Keratinocyte (primary cell): ENCODE data around the gene ARHGAP4. TPM values are rescaled to one million over a fixed set of nuclear protein-coding genes. Genes with fewer than 3 reads are reported as not detected.

ENCODE experiments used
- DNase-seq: peaks from one replicate; pipeline ENCODE4 v3.0.0-alpha.2; 2011; ENCODE audit warnings: low read depth, missing footprints, low spot score
- FAIRE-seq: peaks from 2 replicates; lab custom pipeline; 2011; peaks lifted over from hg19 to GRCh38; lab: Jason Lieb, UNC
- H2AFZ ChIP-seq: 2 replicates; pipeline ENCODE4 v1.6.0; 2012; ENCODE audit warnings: low read length, control low read depth, inconsistent platforms; ENCODE audit not compliant: control insufficient read depth
- H3K27ac ChIP-seq: 2 replicates; pipeline ENCODE4 v1.5.1; 2011; ENCODE audit warnings: low read length; ENCODE audit not compliant: control insufficient read depth, insufficient read depth
- H3K27me3 ChIP-seq: 3 replicates; pipeline ENCODE4 v1.6.0; 2011; ENCODE audit warnings: low read length; ENCODE audit not compliant: control insufficient read depth, insufficient read depth; ENCODE audit errors: extremely low read depth
- H3K36me3 ChIP-seq, 2 experiments: 2 replicates in 1 of 2; 3 replicates in 1 of 2; pipeline ENCODE4 v1.5.1; 2011; ENCODE audit warnings: low read length in 2 of 2, mild to moderate bottlenecking in 1 of 2; ENCODE audit not compliant: control insufficient read depth in 2 of 2, insufficient read depth in 2 of 2; ENCODE audit errors: extremely low read depth in 1 of 2
- H3K4me1 ChIP-seq: 3 replicates; pipeline ENCODE4 v1.5.1; 2011; ENCODE audit warnings: low read length; ENCODE audit not compliant: control insufficient read depth, insufficient read depth; ENCODE audit errors: extremely low read depth
- H3K4me2 ChIP-seq: 3 replicates; pipeline ENCODE4 v1.6.0; 2011; ENCODE audit warnings: low read depth, low read length; ENCODE audit not compliant: control insufficient read depth, insufficient read depth; ENCODE audit errors: extremely low read depth
- H3K4me3 ChIP-seq, 3 experiments: fragments of 200-600 bp in 1 of 3; sonication (generic) in 1 of 3; 2 replicates in 2 of 3; 3 replicates in 1 of 3; pipeline ENCODE4 v1.5.1; 2011 to 2016; ENCODE audit warnings: low read length in 3 of 3, mild to moderate bottlenecking in 3 of 3, control low read depth in 2 of 3, inconsistent platforms in 1 of 3, low read depth in 1 of 3, mixed read lengths in 1 of 3, mixed run types in 1 of 3, moderate library complexity in 1 of 3; ENCODE audit not compliant: control insufficient read depth in 2 of 3, insufficient read depth in 2 of 3; ENCODE audit errors: extremely low read depth in 1 of 3
- H3K79me2 ChIP-seq: 2 replicates; pipeline ENCODE4 v1.6.0; 2012; ENCODE audit warnings: low read length; ENCODE audit not compliant: control insufficient read depth, insufficient read depth
- H3K9ac ChIP-seq: 3 replicates; pipeline ENCODE4 v1.6.0; 2011; ENCODE audit warnings: low read length; ENCODE audit not compliant: control insufficient read depth, insufficient read depth; ENCODE audit errors: extremely low read depth
- H3K9me1 ChIP-seq: 3 replicates; pipeline ENCODE4 v1.6.0; 2011; ENCODE audit warnings: low read length; ENCODE audit not compliant: control insufficient read depth, insufficient read depth; ENCODE audit errors: extremely low read depth
- H3K9me3 ChIP-seq: 2 replicates; pipeline ENCODE4 v1.5.1; 2012; ENCODE audit warnings: low read depth, low read length; ENCODE audit not compliant: control insufficient read depth
- H4K20me1 ChIP-seq: 3 replicates; pipeline ENCODE4 v1.6.0; 2011; ENCODE audit warnings: low read length; ENCODE audit not compliant: control insufficient read depth, insufficient read depth; ENCODE audit errors: extremely low read depth
- EZH2 ChIP-seq: IDR thresholded peaks from one replicate; pipeline ENCODE4 v1.6.1; 2012; ENCODE audit warnings: inconsistent platforms, mild to moderate bottlenecking, low read length, moderate library complexity
- dilution Hi-C: fragments of 300-500 bp; cut with MboI; formaldehyde crosslinking; loops from one replicate; pipeline ENCODE4 v1.7.0; 2020; ENCODE audit warnings: low sequenced_read_pairs; ENCODE audit not compliant: extremely low pct_ligation_motif_present
- polyA plus RNA-seq, 5 experiments: library from polyadenylated mRNA; depleted of rRNA in 3 of 5; stranded (reverse) in 3 of 5; stranded (forward) in 1 of 5; unstranded in 1 of 5; fragments of >200 nt; gene quantifications; 1 replicate in 1 of 5; 2 replicates in 3 of 5; 3 replicates in 1 of 5; pipeline versions ENCODE4 v1.2.1 to v1.2.3, GENCODE V29; 2011 to 2012; ENCODE audit warnings: missing spikeins in 2 of 5, low read depth in 1 of 5, low replicate concordance in 1 of 5
- TF ChIP-seq, protein P1 (sequence below), 3 experiments: IDR thresholded peaks in 1 of 3; conservative IDR thresholded peaks in 1 of 3; optimal IDR thresholded peaks in 1 of 3; 2 replicates in 2 of 3; 3 replicates in 1 of 3; pipeline versions ENCODE3 to v1.5.1; 2011; ENCODE audit warnings: low read length in 3 of 3, mild to moderate bottlenecking in 3 of 3, moderate library complexity in 2 of 3, control low read depth in 1 of 3, inconsistent platforms in 1 of 3; ENCODE audit not compliant: insufficient read depth in 2 of 3; ENCODE audit errors: extremely low read depth in 1 of 3

ARHGAP4 gene
- polyA plus RNA-seq, 1 donor (not counting 4 experiments of a cell fraction or from before 2014, with no cell fraction given), result 0.35 TPM

DNA sequence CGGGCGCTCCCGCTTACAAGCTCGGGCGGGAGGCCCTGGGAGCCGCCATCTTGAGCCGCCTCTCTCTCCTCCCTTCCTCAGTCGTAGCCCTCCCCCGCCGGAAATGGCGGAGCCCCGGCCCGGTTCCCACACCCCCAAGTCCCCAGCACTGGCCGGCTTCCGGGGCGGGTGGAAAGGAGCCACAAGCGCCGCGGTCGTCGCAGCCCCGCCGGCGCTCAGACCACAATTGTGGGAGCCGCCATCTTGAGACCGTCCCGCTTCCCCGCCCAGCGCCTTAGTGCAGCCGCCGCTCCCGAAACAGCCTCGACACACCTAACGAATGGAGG lies 45.0 kb upstream of the ARHGAP4 start:
- no peak for FAIRE-seq
- peaks cover 20% of the 10 kb centered on the region for H3K4me1 ChIP-seq

GRCh38 chrX:153970357-153971123 lies 44.5 kb upstream of the ARHGAP4 start:
- peak overlapping the region; percentile 84 to 91 (median 86) for H3K4me3 ChIP-seq
- no peaks in the 10 kb centered on the region for H3K27me3 ChIP-seq
- H3K9me3 ChIP-seq, result no peaks in the 10 kb centered on the region
- DNase-seq (no peak), FAIRE-seq (no peak)
- TF ChIP-seq, protein P1, sequence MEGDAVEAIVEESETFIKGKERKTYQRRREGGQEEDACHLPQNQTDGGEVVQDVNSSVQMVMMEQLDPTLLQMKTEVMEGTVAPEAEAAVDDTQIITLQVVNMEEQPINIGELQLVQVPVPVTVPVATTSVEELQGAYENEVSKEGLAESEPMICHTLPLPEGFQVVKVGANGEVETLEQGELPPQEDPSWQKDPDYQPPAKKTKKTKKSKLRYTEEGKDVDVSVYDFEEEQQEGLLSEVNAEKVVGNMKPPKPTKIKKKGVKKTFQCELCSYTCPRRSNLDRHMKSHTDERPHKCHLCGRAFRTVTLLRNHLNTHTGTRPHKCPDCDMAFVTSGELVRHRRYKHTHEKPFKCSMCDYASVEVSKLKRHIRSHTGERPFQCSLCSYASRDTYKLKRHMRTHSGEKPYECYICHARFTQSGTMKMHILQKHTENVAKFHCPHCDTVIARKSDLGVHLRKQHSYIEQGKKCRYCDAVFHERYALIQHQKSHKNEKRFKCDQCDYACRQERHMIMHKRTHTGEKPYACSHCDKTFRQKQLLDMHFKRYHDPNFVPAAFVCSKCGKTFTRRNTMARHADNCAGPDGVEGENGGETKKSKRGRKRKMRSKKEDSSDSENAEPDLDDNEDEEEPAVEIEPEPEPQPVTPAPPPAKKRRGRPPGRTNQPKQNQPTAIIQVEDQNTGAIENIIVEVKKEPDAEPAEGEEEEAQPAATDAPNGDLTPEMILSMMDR (optimal IDR thresholded peaks at IDR 0.05 in 1 of 3, IDR thresholded peaks at IDR 0.05 in 1 of 3, conservative IDR thresholded peaks at IDR 0.05 in 1 of 3; ENCODE audit: extremely low read depth in 1 of 3, insufficient read depth in 2 of 3, low read length in 3 of 3), result no peak
- TF ChIP-seq EZH2, result no peak
- H3K79me2 ChIP-seq, result peaks cover 64% of the 10 kb centered on the region
- H3K36me3 ChIP-seq, result peaks cover 0 to 12% of the 10 kb centered on the region in 2 experiments
- H3K27ac ChIP-seq, result peak overlapping the region; percentile 99
- H2AFZ ChIP-seq, result peak overlapping the region; percentile 71
- H3K4me2 ChIP-seq, result peak overlapping the region; percentile 37
- peak overlapping the region; percentile 99 for H3K9ac ChIP-seq
- dilution Hi-C loops, result no loop called here
- peaks cover 20% of the 10 kb centered on the region for H3K4me1 ChIP-seq
- no peaks in the 10 kb centered on the region for H3K9me1 ChIP-seq
- peaks cover 20% of the 10 kb centered on the region for H4K20me1 ChIP-seq

More for the DNA sequence above, 45.0 kb upstream of the ARHGAP4 start:
- Histone ChIP-seq H3K4me2 (peak overlapping the region; percentile 54), H3K9me1 (no peaks in the 10 kb centered on the region), H3K27me3 (no peaks in the 10 kb centered on the region), H4K20me1 (peaks cover 15% of the 10 kb centered on the region), H3K9me3 (no peaks in the 10 kb centered on the region), H3K79me2 (peaks cover 58% of the 10 kb centered on the region), H3K27ac (peak overlapping the region; percentile 99), H3K4me3 (peak overlapping the region; percentile 84 to 91 (median 86)), H2AFZ (peak overlapping the region; percentile 88), H3K9ac (peak overlapping the region; percentile 99), H3K36me3 (peaks cover 0 to 12% of the 10 kb centered on the region in 2 experiments)
- TF ChIP-seq, protein P1 (optimal IDR thresholded peaks at IDR 0.05 in 1 of 3, IDR thresholded peaks at IDR 0.05 in 1 of 3, conservative IDR thresholded peaks at IDR 0.05 in 1 of 3; ENCODE audit: extremely low read depth in 1 of 3, insufficient read depth in 2 of 3, low read length in 3 of 3), result no peak
- no peak for TF ChIP-seq EZH2
- no peak for DNase-seq
- dilution Hi-C loops, result no loop called here
